GM08714 (cell line): ENCODE results near the gene PHACTR1.

Experiments used
- H3K4me3 ChIP-seq: fragments of 200-500 bp; sonication (Bioruptor generic); 2 replicates; pipeline ENCODE4 v1.5.1; 2014; ENCODE audit warnings: mild to moderate bottlenecking, low read length, inconsistent platforms
- ZNF274 ChIP-seq: IDR thresholded peaks from 2 replicates; pipeline ENCODE4 v1.6.1; 2012; ENCODE audit warnings: mild to moderate bottlenecking, low read depth, low read length

PHACTR1 gene

DNA sequence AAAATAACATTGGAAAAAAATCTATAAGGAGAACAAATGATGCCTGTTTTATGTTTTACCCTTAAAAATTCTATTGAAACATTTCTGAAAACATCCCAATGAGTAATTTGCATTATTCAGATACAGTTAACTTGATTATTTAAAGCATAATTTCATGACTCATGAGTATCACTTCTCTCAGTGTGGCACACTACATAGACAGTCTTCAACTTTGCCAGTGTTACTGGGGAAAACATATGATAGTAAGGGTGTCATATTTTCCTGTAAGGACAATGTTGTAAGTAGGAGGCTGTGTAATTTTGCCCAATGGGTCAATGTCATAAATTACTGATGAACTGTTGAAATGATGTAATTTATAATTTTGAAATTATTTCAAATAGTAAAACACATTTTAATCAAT is 125.5 kb downstream of the PHACTR1 start:
- no peak overlapping the region for H3K4me3 ChIP-seq
- no peak for TF ChIP-seq ZNF274

GRCh38 chr6:12842658-12843057 is 126.1 kb downstream of the PHACTR1 start:
- TF ChIP-seq ZNF274, result no peak
- H3K4me3 ChIP-seq, result no peak overlapping the region

DNA sequence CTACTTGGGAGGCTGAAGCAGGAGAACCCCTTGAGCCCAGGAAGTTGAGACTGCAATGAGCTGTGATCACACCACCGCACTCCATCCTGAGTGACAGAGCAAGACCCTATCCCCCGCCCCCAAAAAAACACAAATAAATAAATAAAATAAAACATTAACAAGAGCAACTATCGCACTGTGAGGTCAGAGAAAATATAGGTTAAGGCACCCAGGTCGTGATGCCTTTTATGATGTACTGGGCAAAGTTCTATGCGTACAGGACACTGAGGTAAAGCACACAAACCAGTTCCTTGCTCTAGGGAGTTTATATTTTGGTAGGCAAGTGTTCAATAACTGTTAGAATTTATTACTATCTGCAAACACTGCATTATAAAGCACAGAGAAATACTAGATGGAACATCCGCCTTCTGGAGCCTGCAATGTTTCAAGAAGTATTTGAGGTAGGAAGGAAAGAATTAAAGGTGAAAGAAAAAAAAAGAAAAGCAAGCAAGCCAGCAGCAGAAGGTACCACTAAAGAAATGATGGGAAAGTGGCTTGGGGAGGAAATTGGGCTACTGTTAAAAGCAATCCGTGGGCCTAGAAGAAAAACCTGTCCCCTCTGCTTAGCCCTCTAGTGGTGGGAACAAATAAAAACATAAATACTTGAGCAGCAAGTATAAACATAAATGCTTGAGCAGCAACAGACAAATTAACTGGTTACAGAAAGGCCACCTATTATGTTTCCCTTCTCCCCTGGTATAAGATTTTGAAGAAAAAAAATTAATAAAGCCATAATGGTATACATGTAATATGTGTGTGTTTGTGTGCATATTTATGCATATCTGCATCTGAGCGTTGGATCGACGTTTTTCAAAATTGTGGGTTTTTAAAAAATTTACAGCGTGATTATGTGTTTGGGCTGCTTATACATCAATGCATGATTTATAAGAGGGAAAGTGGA is 128.0 kb downstream of the PHACTR1 start:
- no peak for TF ChIP-seq ZNF274
- no peak overlapping the region for H3K4me3 ChIP-seq

GRCh38 chr6:12845224-12846004 is 128.8 kb downstream of the PHACTR1 start:
- TF ChIP-seq ZNF274, result no peak
- no peak overlapping the region for H3K4me3 ChIP-seq

DNA sequence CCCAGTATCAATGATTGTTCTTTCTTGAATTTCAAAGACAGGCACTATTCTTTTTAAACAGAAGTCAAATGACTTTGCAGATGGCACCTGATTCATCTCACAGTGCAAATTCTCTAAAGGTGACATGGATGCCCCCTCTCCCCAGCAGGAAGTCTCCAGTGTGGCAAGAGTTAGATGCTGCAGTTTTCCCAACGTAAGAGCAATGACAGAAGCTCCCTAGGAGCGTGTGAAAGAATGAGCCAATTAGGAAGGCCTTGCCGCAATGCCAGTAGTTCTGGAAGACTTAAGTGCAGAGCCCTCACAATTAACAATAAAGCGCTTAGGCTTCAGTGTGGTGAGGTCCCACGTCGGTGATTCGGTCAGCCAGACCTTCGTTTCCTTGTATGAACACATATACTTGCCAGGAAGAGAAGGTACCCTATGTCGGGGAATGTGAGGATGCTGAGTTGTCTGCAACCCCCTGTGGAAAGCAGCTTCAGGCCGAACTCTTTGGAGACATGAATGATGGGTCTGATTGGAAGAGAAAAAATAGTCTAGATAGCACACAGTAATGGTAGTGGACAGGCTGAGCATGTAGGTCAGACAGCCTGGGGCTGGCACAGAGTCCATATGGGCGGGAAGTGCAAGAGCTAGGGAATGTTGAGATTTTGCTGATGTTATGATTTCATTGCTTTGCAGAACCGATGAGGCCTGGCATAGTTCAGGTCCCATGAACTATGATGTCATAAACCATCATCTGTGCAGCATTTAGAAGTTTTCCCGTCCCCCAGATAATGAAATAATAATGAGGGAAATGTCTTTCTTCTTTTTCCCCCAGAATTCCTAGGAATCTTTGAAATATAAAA is 132.6 kb downstream of the PHACTR1 start:
- H3K4me3 ChIP-seq, result no peak overlapping the region
- TF ChIP-seq ZNF274, result no peak

DNA sequence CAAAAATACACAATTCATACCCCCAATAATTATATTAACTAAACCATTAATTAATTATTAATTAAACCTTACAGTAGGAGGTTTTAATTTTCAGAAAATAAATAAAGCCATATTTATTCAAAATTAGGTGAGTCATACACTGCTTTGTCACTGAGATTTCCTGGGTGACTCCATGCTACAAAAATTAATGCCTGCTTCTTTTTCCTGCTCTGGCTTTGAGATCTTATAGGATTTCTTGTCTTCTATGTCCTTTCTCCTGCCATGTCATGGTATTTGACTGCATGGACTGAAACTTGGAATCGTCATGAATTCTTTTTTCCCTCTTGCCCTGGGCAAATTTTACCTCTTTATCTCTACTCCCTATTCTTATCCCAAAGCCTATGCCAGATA is 133.2 kb downstream of the PHACTR1 start:
- TF ChIP-seq ZNF274, result no peak
- H3K4me3 ChIP-seq, result no peak overlapping the region

- H3K4me3 ChIP-seq, result no peak overlapping the region
- TF ChIP-seq ZNF274, result no peak
Observed at GRCh38 chr6:12851123-12851695, 134.6 kb downstream of the PHACTR1 start.

- H3K4me3 ChIP-seq, result no peak overlapping the region
- no peak for TF ChIP-seq ZNF274
Observed at GRCh38 chr6:12861603-12862002, 145.0 kb downstream of the PHACTR1 start.

DNA sequence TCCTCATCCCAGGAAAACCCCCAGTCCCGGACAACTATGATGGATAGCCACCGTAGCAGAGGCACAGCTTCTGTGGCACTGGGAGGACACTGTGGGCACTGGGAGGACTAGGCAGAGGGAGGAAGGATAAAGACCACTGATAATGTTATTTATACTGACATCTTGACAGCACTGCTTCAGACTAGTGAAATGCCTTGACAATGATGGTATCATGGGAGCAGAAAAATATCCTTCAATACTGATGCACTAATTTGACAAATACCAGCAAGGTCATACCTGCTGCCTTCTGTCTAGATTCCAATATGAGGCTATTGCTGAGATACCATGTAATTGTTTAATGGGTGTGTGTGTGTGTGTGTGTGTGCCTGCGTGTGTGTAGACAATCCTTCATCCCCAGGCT is 148.6 kb downstream of the PHACTR1 start:
- H3K4me3 ChIP-seq, result no peak overlapping the region
- TF ChIP-seq ZNF274, result no peak

GRCh38 chr6:12865671-12866181 is 149.2 kb downstream of the PHACTR1 start:
- no peak overlapping the region for H3K4me3 ChIP-seq
- TF ChIP-seq ZNF274, result no peak

DNA sequence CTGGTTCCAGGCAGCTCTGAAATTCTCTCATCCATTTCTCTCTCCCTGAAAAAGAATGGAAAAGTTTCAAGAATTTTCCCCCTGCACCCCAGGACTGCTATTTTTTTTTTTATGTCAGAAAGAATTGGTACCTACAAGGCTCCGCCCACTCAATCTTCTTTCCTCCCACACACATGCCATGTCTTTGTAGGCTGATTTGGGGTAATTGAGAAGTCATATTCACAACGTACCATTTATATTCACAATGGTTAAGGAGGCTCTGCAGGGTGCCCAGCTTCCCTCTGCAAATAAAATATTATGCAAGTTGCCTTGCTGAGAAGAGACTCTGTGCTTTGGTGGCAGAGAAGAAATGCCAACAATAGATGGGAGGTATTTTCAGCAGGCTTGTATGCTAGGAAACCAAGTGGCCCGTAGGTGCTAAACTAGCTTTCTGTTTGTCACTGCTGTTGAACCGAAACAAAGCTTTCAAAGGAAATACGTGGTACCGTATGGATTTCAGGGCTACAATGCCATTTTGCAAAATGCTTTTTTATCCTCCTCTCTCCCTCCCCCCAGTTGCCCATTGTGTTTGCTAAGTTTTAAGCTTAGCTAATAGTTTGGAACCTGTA is 150.0 kb downstream of the PHACTR1 start:
- no peak for TF ChIP-seq ZNF274

DNA sequence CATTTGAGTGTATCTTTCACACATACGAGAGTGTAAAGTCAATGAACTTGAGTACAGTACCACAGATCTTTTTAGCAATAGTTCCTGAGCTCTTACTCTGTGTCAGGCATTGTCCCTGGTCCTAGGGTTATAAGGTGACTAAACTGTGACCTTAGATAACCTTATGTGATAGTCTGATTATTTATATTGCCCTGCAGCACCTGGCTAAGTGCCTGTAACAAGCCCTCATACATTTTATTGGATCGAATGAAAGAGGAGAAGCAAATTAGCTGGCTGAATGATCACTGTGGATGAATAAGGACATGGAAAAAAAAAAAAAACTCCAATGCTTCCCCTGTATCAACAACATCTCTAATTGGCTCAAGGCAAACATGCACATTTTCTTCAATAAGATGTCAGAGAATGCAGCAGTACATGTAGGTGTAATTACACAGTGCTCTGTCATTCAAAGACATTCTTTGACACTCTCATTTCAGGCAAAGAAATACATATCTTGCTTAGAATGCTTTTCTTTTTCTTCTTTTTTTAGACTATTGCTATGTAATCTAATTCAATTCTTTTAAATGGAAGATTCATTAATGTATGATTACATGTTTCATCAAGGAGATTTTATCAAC is 153.4 kb downstream of the PHACTR1 start:
- TF ChIP-seq ZNF274, result no peak
- H3K4me3 ChIP-seq, result no peak overlapping the region

More for the DNA sequence above, 150.0 kb downstream of the PHACTR1 start:
- no peak overlapping the region for H3K4me3 ChIP-seq

DNA sequence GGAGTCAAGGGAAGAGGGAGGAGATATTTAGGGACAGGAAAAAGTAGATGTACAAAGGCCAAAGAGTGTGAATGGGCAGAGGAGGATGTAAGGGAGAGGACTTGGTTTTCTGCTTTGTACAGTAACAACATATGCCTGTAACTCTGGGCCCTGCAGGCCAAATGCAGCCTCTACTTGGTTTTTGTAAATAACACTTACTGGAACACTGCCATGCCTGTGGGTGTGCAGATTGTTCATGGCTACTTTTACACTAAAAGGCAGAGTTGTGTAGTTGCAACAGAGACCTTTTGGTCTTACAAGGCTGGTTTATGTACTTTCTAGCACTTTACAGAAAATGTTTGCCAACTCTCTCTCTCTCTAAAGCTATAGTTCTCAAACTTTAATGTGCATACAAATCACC is 157.1 kb downstream of the PHACTR1 start:
- H3K4me3 ChIP-seq, result no peak overlapping the region
- no peak for TF ChIP-seq ZNF274
